HL-60 (cell line): Measurements from ENCODE around the gene SLC39A6.
"Not testable (repeated sequence)": the region's sequence is repeated elsewhere in the genome, so short reads cannot be mapped to it uniquely, and the experiment has no call there.

ENCODE experiments used
- DNase-seq, 2 experiments: peaks; one replicate each; pipeline ENCODE4 v3.0.0-alpha.2; 2010 to 2020; ENCODE audit warnings: low read depth in 1 of 2, low spot score in 1 of 2
- H3K27ac ChIP-seq: fragments of 250-450 bp; sonication (Bioruptor Pico); replicated peaks from 2 replicates; pipeline ENCODE4 v1.5.1; 2020; ENCODE audit warnings: mild to moderate bottlenecking, moderate library complexity
- H3K27me3 ChIP-seq: fragments of 250-450 bp; sonication (Bioruptor Pico); 2 replicates; pipeline ENCODE4 v1.5.1; 2021; ENCODE audit warnings: mild to moderate bottlenecking, moderate library complexity; ENCODE audit not compliant: insufficient read depth, poor library complexity, severe bottlenecking
- H3K4me3 ChIP-seq: replicated peaks from 2 replicates; pipeline ENCODE4 v1.5.1; 2011; ENCODE audit warnings: mild to moderate bottlenecking, control low read depth, low read length; ENCODE audit not compliant: insufficient read depth
- GABPA ChIP-seq: IDR thresholded peaks from 2 replicates; pipeline ENCODE4 v1.6.1; 2012; ENCODE audit warnings: low read depth
- POLR2AphosphoS5 ChIP-seq: IDR thresholded peaks from 2 replicates; pipeline ENCODE4 v1.6.1; 2012; ENCODE audit warnings: low read depth
- SPI1 ChIP-seq: IDR thresholded peaks from 2 replicates; pipeline ENCODE4 v1.6.1; 2012; ENCODE audit warnings: low read depth, mild to moderate bottlenecking, borderline replicate concordance
- TF ChIP-seq, protein P1 (sequence below): IDR thresholded peaks from 2 replicates; pipeline ENCODE4 v1.6.1; 2012; ENCODE audit warnings: low read depth; ENCODE audit not compliant: insufficient replicate concordance
- TF ChIP-seq, protein P2 (sequence below): IDR thresholded peaks from one replicate; pipeline ENCODE4 v1.5.1; 2011; ENCODE audit warnings: low read length, control low read depth, inconsistent platforms; ENCODE audit not compliant: insufficient read depth

The SLC39A6 gene

GRCh38 chr18:36175481-36175880 lies 46.3 kb upstream of the SLC39A6 start:
- DNase-seq, result no peak
- TF ChIP-seq POLR2AphosphoS5, result no peak
- TF ChIP-seq, protein P1, sequence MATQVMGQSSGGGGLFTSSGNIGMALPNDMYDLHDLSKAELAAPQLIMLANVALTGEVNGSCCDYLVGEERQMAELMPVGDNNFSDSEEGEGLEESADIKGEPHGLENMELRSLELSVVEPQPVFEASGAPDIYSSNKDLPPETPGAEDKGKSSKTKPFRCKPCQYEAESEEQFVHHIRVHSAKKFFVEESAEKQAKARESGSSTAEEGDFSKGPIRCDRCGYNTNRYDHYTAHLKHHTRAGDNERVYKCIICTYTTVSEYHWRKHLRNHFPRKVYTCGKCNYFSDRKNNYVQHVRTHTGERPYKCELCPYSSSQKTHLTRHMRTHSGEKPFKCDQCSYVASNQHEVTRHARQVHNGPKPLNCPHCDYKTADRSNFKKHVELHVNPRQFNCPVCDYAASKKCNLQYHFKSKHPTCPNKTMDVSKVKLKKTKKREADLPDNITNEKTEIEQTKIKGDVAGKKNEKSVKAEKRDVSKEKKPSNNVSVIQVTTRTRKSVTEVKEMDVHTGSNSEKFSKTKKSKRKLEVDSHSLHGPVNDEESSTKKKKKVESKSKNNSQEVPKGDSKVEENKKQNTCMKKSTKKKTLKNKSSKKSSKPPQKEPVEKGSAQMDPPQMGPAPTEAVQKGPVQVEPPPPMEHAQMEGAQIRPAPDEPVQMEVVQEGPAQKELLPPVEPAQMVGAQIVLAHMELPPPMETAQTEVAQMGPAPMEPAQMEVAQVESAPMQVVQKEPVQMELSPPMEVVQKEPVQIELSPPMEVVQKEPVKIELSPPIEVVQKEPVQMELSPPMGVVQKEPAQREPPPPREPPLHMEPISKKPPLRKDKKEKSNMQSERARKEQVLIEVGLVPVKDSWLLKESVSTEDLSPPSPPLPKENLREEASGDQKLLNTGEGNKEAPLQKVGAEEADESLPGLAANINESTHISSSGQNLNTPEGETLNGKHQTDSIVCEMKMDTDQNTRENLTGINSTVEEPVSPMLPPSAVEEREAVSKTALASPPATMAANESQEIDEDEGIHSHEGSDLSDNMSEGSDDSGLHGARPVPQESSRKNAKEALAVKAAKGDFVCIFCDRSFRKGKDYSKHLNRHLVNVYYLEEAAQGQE, result no peak
- no peak for TF ChIP-seq GABPA
- TF ChIP-seq SPI1, result no peak
- TF ChIP-seq, protein P2, sequence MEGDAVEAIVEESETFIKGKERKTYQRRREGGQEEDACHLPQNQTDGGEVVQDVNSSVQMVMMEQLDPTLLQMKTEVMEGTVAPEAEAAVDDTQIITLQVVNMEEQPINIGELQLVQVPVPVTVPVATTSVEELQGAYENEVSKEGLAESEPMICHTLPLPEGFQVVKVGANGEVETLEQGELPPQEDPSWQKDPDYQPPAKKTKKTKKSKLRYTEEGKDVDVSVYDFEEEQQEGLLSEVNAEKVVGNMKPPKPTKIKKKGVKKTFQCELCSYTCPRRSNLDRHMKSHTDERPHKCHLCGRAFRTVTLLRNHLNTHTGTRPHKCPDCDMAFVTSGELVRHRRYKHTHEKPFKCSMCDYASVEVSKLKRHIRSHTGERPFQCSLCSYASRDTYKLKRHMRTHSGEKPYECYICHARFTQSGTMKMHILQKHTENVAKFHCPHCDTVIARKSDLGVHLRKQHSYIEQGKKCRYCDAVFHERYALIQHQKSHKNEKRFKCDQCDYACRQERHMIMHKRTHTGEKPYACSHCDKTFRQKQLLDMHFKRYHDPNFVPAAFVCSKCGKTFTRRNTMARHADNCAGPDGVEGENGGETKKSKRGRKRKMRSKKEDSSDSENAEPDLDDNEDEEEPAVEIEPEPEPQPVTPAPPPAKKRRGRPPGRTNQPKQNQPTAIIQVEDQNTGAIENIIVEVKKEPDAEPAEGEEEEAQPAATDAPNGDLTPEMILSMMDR, result no peak
- Histone ChIP-seq H3K27ac (no peak overlapping the region), H3K4me3 (no peak overlapping the region), H3K27me3 (no peaks in the 10 kb centered on the region)

DNA sequence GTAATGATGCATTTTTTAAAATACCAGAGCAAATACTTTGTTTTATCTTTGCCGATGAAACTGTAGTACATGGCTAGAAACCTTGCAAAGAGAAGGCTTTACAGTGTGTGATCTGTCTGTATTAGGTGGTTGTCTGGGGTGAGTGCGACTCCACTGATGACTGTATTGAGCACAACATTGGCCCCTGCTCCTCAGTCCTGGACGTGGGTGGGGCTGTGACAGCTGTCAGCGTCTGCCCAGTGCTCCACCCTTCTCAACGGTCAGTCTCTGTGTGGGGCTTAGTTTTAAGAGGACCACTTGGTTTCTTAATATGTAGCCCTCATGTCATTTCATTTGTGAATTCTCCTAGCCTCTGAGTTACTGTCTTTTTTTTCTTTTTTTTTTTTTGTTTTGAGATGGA lies 40.8 kb upstream of the SLC39A6 start:
- H3K27me3 ChIP-seq, result no peaks in the 10 kb centered on the region
- TF ChIP-seq GABPA, result no peak
- no peak for TF ChIP-seq POLR2AphosphoS5
- TF ChIP-seq, protein P2, result no peak
- TF ChIP-seq, protein P1, result no peak
- TF ChIP-seq SPI1, result no peak

DNA sequence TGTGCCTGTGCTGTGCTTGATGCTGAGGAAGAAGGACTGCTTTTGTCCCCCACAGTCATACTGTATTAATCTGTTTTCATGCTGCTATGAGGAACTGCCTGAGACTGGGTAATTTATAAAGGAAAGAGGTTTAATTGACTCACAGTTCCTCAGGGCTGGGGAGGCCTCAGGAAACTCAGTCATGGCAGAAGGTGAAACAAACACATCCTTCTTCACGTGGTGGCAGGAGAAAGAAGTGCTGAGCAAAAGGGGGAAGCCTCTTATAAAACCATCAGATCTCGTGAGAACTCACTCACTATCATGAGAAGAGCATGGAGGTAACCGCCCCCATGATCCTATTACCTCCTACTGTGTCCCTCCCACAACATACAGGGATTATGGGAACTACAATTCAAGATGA lies 39.2 kb upstream of the SLC39A6 start:
- not testable (repeated sequence) for DNase-seq, H3K27ac ChIP-seq, H3K4me3 ChIP-seq, H3K27me3 ChIP-seq

More for the DNA sequence above, 40.8 kb upstream of the SLC39A6 start:
- H3K27ac ChIP-seq, result no peak overlapping the region
- DNase-seq, result no peak
- H3K4me3 ChIP-seq, result no peak overlapping the region

DNA sequence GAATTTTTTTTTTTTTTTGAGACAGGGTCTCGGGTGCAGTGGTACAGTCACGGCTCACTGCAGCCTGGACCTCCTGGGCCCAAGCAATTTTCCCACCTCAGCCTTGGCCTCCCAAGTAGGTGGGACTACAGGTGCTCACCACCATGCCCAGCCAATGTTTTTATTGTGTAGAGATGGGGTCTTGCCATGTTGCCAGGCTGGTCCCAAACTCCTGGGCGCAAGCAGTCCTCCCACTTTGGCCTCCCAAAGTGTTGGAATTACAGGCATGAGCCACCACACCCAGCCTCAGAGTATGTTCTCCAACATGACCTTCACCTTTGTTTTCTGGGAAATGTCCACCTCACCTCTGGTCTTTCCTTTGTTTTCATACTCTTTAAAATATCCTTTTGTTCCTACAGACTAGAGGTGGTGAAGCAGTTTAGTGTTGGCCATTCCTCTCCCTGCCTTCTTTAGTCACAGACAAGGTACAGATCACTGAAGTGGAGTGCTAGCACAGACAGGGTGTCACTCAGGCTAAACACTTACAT lies 38.6 kb upstream of the SLC39A6 start:
- DNase-seq, result no peak
- Histone ChIP-seq H3K27me3 (no peaks in the 10 kb centered on the region), H3K4me3 (no peak overlapping the region), H3K27ac (no peak overlapping the region)
- TF ChIP-seq, protein P1, result no peak
- TF ChIP-seq, protein P2, result no peak
- TF ChIP-seq GABPA (no peak), SPI1 (no peak), POLR2AphosphoS5 (no peak)
